22Rv1 (cell line): Measurements from ENCODE around the gene LRMDA.

Experiments used
- CTCF ChIP-seq: fragments of 450-650 bp; IDR thresholded peaks from 2 replicates; pipeline ENCODE4 v1.5.1; 2017; ENCODE audit warnings: mild to moderate bottlenecking
- ZFX ChIP-seq: fragments of 450-650 bp; IDR thresholded peaks from 2 replicates; pipeline ENCODE4 v1.6.1; 2017; ENCODE audit warnings: antibody characterized with exemption, borderline replicate concordance

- no peak for TF ChIP-seq CTCF
- no peak for TF ChIP-seq ZFX
These were observed 507.1 kb downstream of the LRMDA start for GRCh38 chr10:75938380-75939122.
